Anterior cingulate cortex (tissue), 58 donors: ENCODE results near the gene BIRC7.
"Not testable (repeated sequence)": the region's sequence is repeated elsewhere in the genome, so short reads cannot be mapped to it uniquely, and the experiment has no call there.

Experiments used
- DNase-seq, 58 donors: peaks; one replicate each; lab custom pipeline; 2025; lab: John Stamatoyannopoulos, UW

Gene BIRC7

DNA sequence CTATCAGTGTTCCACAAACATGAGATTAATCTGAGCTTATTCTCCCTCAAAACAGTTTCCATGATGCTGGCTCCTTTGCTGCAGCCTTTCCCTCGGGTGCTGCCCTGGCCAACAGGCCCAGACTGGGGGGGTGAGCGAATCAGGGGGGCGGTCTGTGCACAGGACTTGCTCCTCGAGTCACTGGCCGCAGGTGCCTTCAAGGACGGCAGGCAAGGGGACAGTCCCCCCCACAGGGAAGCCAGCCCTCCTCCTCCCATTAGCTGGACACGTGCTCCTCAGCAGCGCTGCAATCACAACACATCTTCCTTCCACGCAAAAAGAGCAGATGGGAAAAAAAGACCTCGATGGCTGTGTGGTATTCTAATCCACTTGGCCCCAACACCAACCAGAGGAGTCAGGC lies 29.8 kb upstream of the BIRC7 start:
- DNase-seq, result no peak

- peak in 25 of 58 donors; percentile 11 to 82 (median 36) for DNase-seq
Observed at GRCh38 chr20:63206878-63207277, 28.8 kb upstream of the BIRC7 start.

GRCh38 chr20:63208346-63208909 lies 27.3 kb upstream of the BIRC7 start:
- peak in 6 of 58 donors; percentile 17 to 75 (median 31) for DNase-seq

GRCh38 chr20:63210011-63210605 lies 25.6 kb upstream of the BIRC7 start:
- DNase-seq, result peak in 1 of 58 donors; percentile 42

DNA sequence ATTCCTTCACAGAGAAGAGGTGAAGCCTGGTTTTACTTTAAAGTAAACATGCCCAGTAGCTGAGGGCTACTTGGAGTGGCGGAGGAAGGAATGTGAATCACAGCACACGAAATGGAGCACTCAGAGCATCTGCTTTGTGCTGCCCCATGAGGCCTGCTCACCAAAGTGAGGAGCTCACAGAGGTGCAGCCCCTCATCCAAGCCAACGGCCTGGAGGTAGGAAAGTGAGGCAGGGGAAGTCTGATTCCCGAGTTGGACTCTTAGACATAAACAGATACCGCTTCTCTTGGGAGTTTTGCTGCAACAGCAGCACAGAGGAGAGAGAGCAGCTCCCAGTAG lies 23.3 kb upstream of the BIRC7 start:
- DNase-seq, result no peak

GRCh38 chr20:63212792-63213191 lies 22.9 kb upstream of the BIRC7 start:
- no peak for DNase-seq

DNA sequence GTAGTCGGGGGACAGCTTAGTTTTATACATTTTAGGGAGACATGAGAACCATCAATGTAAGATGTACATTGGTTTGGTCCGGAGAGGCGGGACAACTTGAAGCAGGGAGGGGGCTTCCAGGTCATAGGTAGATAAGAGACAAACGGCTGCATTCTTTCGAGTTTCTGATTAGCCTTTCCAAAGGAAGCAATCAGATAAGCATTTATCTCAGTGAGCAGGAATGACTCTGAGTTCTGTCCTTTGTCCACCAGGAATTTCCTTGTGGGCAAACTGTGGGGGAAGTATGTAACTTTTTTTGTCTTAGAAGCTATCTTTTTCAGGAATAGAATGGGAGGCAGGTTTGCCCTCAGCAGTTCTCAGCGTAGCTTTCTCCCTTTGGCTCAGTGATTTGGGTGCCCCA lies 21.2 kb upstream of the BIRC7 start:
- no peak for DNase-seq

DNA sequence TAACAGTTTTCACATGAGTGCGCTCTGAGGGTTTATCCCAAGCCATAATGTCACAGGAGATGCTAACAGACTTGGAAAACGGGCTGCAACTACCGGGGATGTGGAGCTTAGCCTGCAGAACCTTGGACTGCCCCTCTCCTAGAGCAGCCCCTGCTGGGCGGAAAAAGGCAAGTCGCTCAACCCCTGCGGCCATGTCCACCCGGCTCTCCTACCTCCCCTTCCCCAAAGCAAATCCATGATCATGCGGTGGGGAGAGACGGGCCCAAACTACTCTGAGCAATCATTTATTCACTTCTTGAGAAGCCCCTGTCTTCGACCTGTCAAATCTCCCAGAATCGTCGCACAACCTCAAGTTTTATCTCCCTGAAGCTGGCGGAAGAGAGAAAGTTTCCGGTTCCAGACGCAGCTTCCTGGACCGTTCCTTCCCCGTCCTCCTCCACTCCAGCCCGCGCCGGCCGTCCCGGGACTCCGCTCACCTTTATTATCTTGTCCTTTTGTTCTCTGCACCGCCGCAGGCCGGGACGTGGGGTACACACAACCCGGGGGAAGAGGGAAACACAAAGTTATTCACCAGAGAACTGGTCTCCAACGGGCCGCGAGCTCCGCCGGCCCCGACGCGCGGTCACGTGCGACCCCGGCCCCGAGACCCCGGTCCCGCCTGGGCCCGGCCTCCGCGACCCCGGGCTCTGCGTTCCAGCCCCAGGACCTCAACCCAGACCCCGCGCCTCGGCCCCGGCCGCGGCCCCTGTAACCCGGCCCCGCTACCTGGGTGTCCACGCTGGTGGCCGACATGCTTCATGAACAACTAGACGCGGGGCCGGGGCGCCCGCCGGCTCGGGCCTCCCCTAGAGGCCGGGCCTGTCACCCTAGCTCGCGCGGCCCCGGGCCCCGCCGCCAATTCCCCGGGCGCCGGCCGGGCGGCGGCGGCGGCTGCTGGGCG lies 20.3 kb upstream of the BIRC7 start:
- DNase-seq, result peak in 2 of 58 donors; percentile 53 to 57

GRCh38 chr20:63216041-63216848 lies 19.5 kb upstream of the BIRC7 start, which contains the start of gene YTHDF1:
YTHDF1 (minus strand) TSS chr20:63216131; CDS start chr20:63215892, 239 bp downstream.
- DNase-seq, result peak; percentile 52 to 97 (median 92)

GRCh38 chr20:63216849-63217471 lies 18.7 kb upstream of the BIRC7 start:
- no peak for DNase-seq

DNA sequence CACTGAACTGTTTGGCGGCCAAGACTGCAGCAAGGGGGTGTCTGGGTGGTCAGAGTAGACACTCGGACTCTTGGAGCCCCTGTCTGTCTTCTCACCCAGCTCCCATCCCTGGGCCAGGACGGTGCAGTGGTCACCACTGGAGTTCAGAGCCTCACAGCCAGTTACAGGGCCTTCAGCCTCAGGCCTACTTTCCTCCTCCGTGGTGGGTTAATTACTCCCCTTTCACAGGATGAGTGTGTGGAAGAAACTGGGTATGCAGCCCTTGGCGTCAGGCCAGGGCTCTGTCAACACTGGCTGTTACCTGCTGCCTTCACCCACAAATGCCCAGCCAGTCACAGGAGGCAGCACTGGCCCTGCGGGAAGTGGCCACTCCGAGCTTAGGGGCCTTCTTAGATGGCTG lies 18.0 kb upstream of the BIRC7 start:
- DNase-seq, result no peak

- DNase-seq, result no peak
Observed at GRCh38 chr20:63218701-63219446, 16.8 kb upstream of the BIRC7 start.

DNA sequence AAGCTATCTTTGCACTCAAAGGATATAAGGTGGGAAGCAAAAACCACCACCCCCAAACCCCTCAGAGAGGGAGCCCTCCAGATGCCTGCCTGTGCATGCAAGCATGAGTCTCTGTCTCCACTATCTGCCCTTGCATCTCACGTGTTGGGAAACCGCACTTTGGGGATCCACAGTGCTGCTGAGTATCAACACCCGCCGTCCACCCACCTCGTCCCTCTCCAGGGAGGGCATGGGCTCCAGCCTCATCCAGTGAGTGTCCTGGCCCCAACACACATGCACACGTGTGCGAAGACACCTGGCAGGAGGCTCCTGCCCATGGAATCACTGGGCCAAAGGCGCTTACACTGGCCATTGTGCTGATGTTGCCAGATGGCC lies 16.3 kb upstream of the BIRC7 start:
- no peak for DNase-seq

- peak in 2 of 58 donors; percentile 49 to 64 for DNase-seq
Observed at GRCh38 chr20:63219866-63220521, 15.7 kb upstream of the BIRC7 start.

DNA sequence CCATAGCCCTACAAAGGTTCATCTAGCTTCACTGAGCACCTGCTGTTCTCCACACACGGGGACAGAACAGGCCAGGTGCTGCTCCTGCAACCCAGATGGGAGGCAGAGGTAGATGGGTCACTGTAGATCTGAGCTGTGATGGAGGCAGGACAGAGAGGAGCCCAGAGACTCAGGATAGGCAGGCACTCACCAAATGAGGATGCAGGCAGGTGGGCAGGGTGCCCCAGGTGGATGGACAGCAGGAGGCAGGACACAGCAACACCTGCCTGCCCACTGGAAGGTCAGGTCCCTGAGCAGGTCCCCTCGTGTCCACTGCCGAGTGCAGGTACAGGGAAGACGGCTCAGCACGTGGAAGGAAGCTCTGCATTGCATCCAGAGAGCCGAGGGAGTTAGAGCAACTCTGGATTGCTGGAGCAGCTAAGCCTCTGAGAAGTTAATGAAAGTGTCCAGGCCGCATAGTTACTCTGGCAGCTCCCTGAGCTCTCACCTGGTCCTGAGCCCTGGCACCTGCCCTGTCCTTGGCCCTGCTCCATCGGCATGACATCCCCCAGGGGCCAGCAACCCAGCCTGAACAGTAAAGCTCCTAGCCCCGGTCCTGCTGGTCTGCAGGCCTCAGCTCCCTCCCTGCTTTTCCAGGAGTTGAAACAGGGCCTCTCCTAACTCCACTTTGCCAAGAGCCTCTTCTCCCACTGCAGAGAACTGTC lies 14.9 kb upstream of the BIRC7 start:
- DNase-seq, result no peak

DNA sequence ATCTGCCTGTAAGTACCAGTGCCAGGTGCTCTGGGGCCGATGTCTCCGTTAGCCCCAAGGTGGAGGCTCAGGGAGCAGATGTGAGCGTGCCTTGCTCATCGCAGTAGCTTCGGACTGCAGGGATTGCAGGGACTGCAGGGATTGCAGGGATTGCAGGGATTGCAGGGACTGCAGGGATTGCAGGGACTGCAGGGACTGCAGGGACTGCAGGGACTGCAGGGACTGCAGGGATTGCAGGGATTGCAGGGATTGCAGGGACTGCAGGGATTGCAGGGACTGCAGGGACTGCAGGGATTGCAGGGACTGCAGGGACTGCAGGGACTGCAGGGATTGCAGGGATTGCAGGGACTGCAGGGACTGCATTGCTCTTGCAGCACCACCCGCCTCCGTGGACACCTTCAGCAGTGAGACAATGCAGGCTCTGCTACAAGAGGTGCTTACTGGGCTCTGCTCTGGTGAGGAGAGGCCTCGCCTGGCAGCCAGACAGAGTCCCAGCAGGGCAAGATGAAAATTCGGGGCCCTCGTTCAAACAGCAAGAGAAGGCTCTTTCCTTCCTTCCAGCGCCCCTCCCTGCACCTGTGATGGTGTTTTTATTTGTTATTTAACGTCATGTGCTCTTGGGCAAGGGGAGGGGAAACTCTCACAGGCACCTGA lies 14.2 kb upstream of the BIRC7 start:
- DNase-seq, result not testable (repeated sequence)

- no peak for DNase-seq
Observed at GRCh38 chr20:63222541-63222940, 13.2 kb upstream of the BIRC7 start.
